Measurements from ENCODE around the gene CDK5RAP3. TPM values are rescaled to one million over a fixed set of nuclear protein-coding genes. Genes with fewer than 3 reads are reported as not detected.

CDK5RAP3 gene
- total RNA-seq, 1 experiment from 2014 or later: 149 TPM

DNA sequence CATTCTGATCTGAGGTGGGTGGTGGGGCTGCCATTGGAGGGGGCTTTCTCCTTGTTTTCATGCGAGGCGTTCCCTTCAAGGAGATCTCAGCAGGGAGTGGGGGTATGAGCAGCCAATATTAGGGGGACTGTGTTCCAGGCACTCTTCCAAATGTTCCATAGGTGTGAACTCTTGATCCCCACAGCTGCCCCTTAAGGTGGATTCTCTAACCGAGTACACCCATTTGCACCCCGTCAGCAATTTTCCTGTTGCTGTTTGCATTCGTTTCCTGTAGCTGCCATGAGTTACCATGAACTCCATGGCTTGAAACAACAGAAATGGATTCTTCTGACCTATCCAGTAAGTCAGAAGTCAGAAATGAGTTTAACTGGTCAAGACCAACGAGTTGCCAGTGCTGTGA lies 9.5 kb upstream of the CDK5RAP3 start:
- H3K4me1 Mint-ChIP-seq: peaks cover 10 to 37% of the 10 kb centered on the region in 2 experiments
- no peak overlapping the region for H3K4me2 ChIP-seq (ENCODE audit: insufficient read depth, insufficient read length, low read length)
- WGBS (ENCODE audit: extremely low coverage, insufficient read length, low lambda C conversion rate): no CpG with 5 or more reads among the region's 6 CpGs

More for the DNA sequence above, 9.5 kb upstream of the CDK5RAP3 start:
- Histone ChIP-seq H3K18ac (ENCODE audit: insufficient read length, low read depth, low read length) (no peak overlapping the region), H4K20me1 (ENCODE audit: control insufficient read depth, insufficient read depth, insufficient read length) (no peaks in the 10 kb centered on the region), H4K5ac (ENCODE audit: insufficient read length, low read depth, low read length) (no peak overlapping the region), H4K91ac (ENCODE audit: insufficient read length, low read depth, low read length) (no peak overlapping the region), H2BK12ac (ENCODE audit: insufficient read length, low read depth, low read length) (no peak overlapping the region), H4K8ac (replicated peaks; ENCODE audit: insufficient read length, low read depth, low read length) (no peak overlapping the region), H3K23me2 (ENCODE audit: insufficient read length, low read depth, low read length, poor library complexity, severe bottlenecking) (no peaks in the 10 kb centered on the region), H3K27ac (ENCODE audit: insufficient read length, low read depth, low read length) (no peak overlapping the region), H3K14ac (ENCODE audit: insufficient read depth, low read length) (no peak overlapping the region; the same call in 1 of the 2 replicates), H3K23ac (ENCODE audit: insufficient read length, low read depth, low read length) (no peak overlapping the region), H3K27me3 (ENCODE audit: insufficient read depth, low read length) (no peaks in the 10 kb centered on the region), H3K79me2 (ENCODE audit: insufficient read depth, low read length) (no peaks in the 10 kb centered on the region), H3K4me1 (ENCODE audit: insufficient read depth, low read length) (no peaks in the 10 kb centered on the region; the same call in 1 of the 2 replicates), H3K4ac (ENCODE audit: low read depth, low read length) (no peak overlapping the region), H3K9ac (ENCODE audit: extremely low read depth, insufficient read length, low read length) (no peak overlapping the region), H2BK20ac (ENCODE audit: low read depth, low read length, poor library complexity, severe bottlenecking) (no peak overlapping the region), H2AFZ (ENCODE audit: low read length) (no peak overlapping the region), H3T11ph (ENCODE audit: low read length) (no peak overlapping the region), H2BK120ac (ENCODE audit: low read depth, low read length, poor library complexity, severe bottlenecking) (no peak overlapping the region), H2BK5ac (ENCODE audit: insufficient read length, low read length) (no peak overlapping the region), H2AK5ac (ENCODE audit: insufficient read length, low read length) (no peak overlapping the region), H3K9me3 (ENCODE audit: control insufficient read depth, low read depth, low read length) (no peaks in the 10 kb centered on the region), H2BK15ac (ENCODE audit: low read depth, low read length) (no peak overlapping the region), H3K56ac (ENCODE audit: insufficient read length, low read depth, low read length) (no peak overlapping the region), H3K79me1 (ENCODE audit: insufficient read depth, low read depth, low read length, poor library complexity, severe bottlenecking) (no peaks in the 10 kb centered on the region)
- no peak for DNase-seq
- H3K9me3 Mint-ChIP-seq: no peaks in the 10 kb centered on the region
- peaks cover 37% of the 10 kb centered on the region for H3K27me3 Mint-ChIP-seq (ENCODE audit: low read depth)
- TF ChIP-seq, protein P1, sequence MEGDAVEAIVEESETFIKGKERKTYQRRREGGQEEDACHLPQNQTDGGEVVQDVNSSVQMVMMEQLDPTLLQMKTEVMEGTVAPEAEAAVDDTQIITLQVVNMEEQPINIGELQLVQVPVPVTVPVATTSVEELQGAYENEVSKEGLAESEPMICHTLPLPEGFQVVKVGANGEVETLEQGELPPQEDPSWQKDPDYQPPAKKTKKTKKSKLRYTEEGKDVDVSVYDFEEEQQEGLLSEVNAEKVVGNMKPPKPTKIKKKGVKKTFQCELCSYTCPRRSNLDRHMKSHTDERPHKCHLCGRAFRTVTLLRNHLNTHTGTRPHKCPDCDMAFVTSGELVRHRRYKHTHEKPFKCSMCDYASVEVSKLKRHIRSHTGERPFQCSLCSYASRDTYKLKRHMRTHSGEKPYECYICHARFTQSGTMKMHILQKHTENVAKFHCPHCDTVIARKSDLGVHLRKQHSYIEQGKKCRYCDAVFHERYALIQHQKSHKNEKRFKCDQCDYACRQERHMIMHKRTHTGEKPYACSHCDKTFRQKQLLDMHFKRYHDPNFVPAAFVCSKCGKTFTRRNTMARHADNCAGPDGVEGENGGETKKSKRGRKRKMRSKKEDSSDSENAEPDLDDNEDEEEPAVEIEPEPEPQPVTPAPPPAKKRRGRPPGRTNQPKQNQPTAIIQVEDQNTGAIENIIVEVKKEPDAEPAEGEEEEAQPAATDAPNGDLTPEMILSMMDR (conservative IDR thresholded peaks at IDR 0.05): no peak
- H3K36me3 Mint-ChIP-seq (ENCODE audit: insufficient read depth in 1 of 3, low read depth in 3 of 3): no peaks in the 10 kb centered on the region
- no peak overlapping the region for H3K4me3 Mint-ChIP-seq
- H3K27ac Mint-ChIP-seq: no peak overlapping the region
